ENCODE results near the gene IGSF9. TPM values are rescaled to one million over a fixed set of nuclear protein-coding genes. Genes with fewer than 3 reads are reported as not detected.

The IGSF9 gene
- total RNA-seq, 2 experiments from 2014 or later: not detected

GRCh38 chr1:159924025-159924790 lies 21.2 kb downstream of the IGSF9 start:
- Mint-ChIP-seq H3K4me1 (ENCODE audit: low read depth) (peaks cover 44% of the 10 kb centered on the region), H3K36me3 (ENCODE audit: low read depth) (peaks cover 58% of the 10 kb centered on the region), H3K27me3 (no peaks in the 10 kb centered on the region), H3K4me3 (peak overlapping the region; percentile 94), H3K27ac (peak overlapping the region; percentile 94), H3K9me3 (no peaks in the 10 kb centered on the region)
- H3K9me3 ChIP-seq (ENCODE audit: control insufficient read depth in 1 of 2, insufficient read depth in 1 of 2, low read length in 2 of 2): no peaks in the 10 kb centered on the region
- ChIA-PET CTCF (interaction anchor here (0.9 to 4.5 kb wide), 5 partner anchors 21 to 144 kb away, joined by 3 to 27 read pairs (median 7); partner anchors contain the start of genes DUSP23 and IGSF9), POLR2A (interaction anchor here (0.8 to 3.5 kb wide), 23 partner anchors 9 to 1825 kb away, joined by 3 to 18 read pairs (median 4); partner anchors contain the start of genes DCAF8, DUSP12, DUSP23 and IGSF8)
- peaks cover 61% of the 10 kb centered on the region for H3K4me1 ChIP-seq (ENCODE audit: insufficient read depth, low read length)
- TF ChIP-seq CTCF (IDR thresholded peaks at IDR 0.05): no peak
- H3K4me3 ChIP-seq (ENCODE audit: low read length): peak overlapping the region; percentile 98
- H3K27me3 ChIP-seq (ENCODE audit: control insufficient read depth in 1 of 2, insufficient read depth in 2 of 2, low read length in 2 of 2): no peaks in the 10 kb centered on the region
- peak in 13 of 14 experiments; percentile 33 to 93 (median 62) for DNase-seq
- peak; percentile 55 for ATAC-seq (ENCODE audit: poor library complexity)
- H3K36me3 ChIP-seq (ENCODE audit: insufficient read depth, low read length): peaks cover 39% of the 10 kb centered on the region
- H3K27ac ChIP-seq (ENCODE audit: low read depth in 1 of 2, low read length in 2 of 2): peak overlapping the region; percentile 99 to 100
- intact Hi-C loops (cut with DNase I, micrococcal nuclease): loop anchor here (2.0 to 10.0 kb wide), 3 partner anchors 33 to 361 kb away; partner anchors contain the start of gene PEX19 (in 1 of the 2)

GRCh38 chr1:159923203-159924024 lies 22.0 kb downstream of the IGSF9 start:
- intact Hi-C loops (cut with DNase I, micrococcal nuclease): loop anchor here (2.0 to 10.0 kb wide), 4 partner anchors 31 to 361 kb away; partner anchors contain the start of gene PEX19 (in 1 of the 2)
- ATAC-seq (ENCODE audit: poor library complexity) (peak; percentile 64), DNase-seq (peak; percentile 73 to 98 (median 88))
- H3K27ac Mint-ChIP-seq: peak overlapping the region; percentile 94
- no peak for TF ChIP-seq CTCF (IDR thresholded peaks at IDR 0.05)
- H3K36me3 Mint-ChIP-seq (ENCODE audit: low read depth): peaks cover 66% of the 10 kb centered on the region
- Histone ChIP-seq H3K27me3 (ENCODE audit: control insufficient read depth in 1 of 2, insufficient read depth in 2 of 2, low read length in 2 of 2) (no peaks in the 10 kb centered on the region), H3K36me3 (ENCODE audit: insufficient read depth, low read length) (peaks cover 47% of the 10 kb centered on the region), H3K9me3 (ENCODE audit: control insufficient read depth in 1 of 2, insufficient read depth in 1 of 2, low read length in 2 of 2) (no peaks in the 10 kb centered on the region), H3K27ac (ENCODE audit: low read depth in 1 of 2, low read length in 2 of 2) (peak overlapping the region; percentile 99 to 100), H3K4me3 (ENCODE audit: low read length) (peak overlapping the region; percentile 98), H3K4me1 (ENCODE audit: insufficient read depth, low read length) (peaks cover 69% of the 10 kb centered on the region)
- H3K4me3 Mint-ChIP-seq: peak overlapping the region; percentile 94
- no peaks in the 10 kb centered on the region for H3K9me3 Mint-ChIP-seq
- H3K27me3 Mint-ChIP-seq: no peaks in the 10 kb centered on the region
- H3K4me1 Mint-ChIP-seq (ENCODE audit: low read depth): peaks cover 45% of the 10 kb centered on the region
- CTCF ChIA-PET: interaction anchor here (0.7 to 4.5 kb wide), 7 partner anchors 16 to 329 kb away, joined by 3 to 27 read pairs (median 5); partner anchors contain the start of genes DUSP23 and IGSF9
- POLR2A ChIA-PET: interaction anchor here (0.7 to 3.5 kb wide), 20 partner anchors 8 to 1826 kb away, joined by 3 to 18 read pairs (median 4); partner anchors contain the start of genes DCAF8, DUSP12, DUSP23 and IGSF8
